B cell (primary cell): Measurements from ENCODE around the gene EFCAB12. TPM values are rescaled to one million over a fixed set of nuclear protein-coding genes. Genes with fewer than 3 reads are reported as not detected.
"Not testable (repeated sequence)": the region's sequence is repeated elsewhere in the genome, so short reads cannot be mapped to it uniquely, and the experiment has no call there.

Experiments used
- ATAC-seq: fragments of 200-7000 bp; cut with Tn5 transposase; one replicate; pipeline ENCODE4 v1.10.0; 2021; ENCODE audit warnings: low read depth, mild to moderate bottlenecking, moderate number of reproducible peaks, moderate library complexity
- CTCF ChIA-PET: fragments of 350-600 bp; sonication (Branson Sonifier 250); formaldehyde crosslinking; loops from one replicate; lab custom pipeline; 2021; ENCODE audit warnings: antibody characterized with exemption, inconsistent platforms; lab: Charles Lee
- POLR2A ChIA-PET: fragments of 350-600 bp; sonication (Branson Sonifier 250); formaldehyde crosslinking; loops from one replicate; lab custom pipeline; 2021; ENCODE audit warnings: antibody characterized with exemption; lab: Charles Lee
- DNase-seq: peaks from one replicate; pipeline ENCODE4 v3.0.0; 2013
- H2AFZ ChIP-seq: 2 replicates; pipeline ENCODE4 v1.6.1; 2012; ENCODE audit warnings: mild to moderate bottlenecking, low read depth, low read length; ENCODE audit not compliant: insufficient read depth, poor library complexity, severe bottlenecking
- H3K27ac ChIP-seq, 2 donors: 1 replicate in 1 of 2; 2 replicates in 1 of 2; pipeline ENCODE4 v1.5.1; 2012 to 2013; ENCODE audit warnings: low read length in 2 of 2, mild to moderate bottlenecking in 2 of 2, moderate library complexity in 1 of 2
- H3K27me3 ChIP-seq, 4 experiments: fragments of 200-600 bp in 1 of 4; sonication (generic) in 1 of 4; replicated peaks in 1 of 4; 1 replicate in 2 of 4; 2 replicates in 2 of 4; pipeline versions ENCODE4 v1.6.1 to v1.7.0; 2013 to 2016; ENCODE audit warnings: low read length in 3 of 4, mild to moderate bottlenecking in 2 of 4, mixed read lengths in 1 of 4, moderate library complexity in 1 of 4; ENCODE audit not compliant: insufficient read depth in 4 of 4, control insufficient read depth in 3 of 4; ENCODE audit errors: control extremely low read depth in 1 of 4
- H3K36me3 ChIP-seq, 2 experiments: replicated peaks in 1 of 2; 1 replicate in 1 of 2; 2 replicates in 1 of 2; pipeline versions ENCODE4 v1.6.1 to v1.7.1; 2013; ENCODE audit warnings: low read length in 1 of 2; ENCODE audit not compliant: insufficient read depth in 2 of 2, control insufficient read depth in 1 of 2; ENCODE audit errors: control extremely low read depth in 1 of 2, extremely low read depth in 1 of 2
- H3K4me1 ChIP-seq, 2 donors: fragments of 200-600 bp in 1 of 2; sonication (generic) in 1 of 2; 1 replicate in 1 of 2; 2 replicates in 1 of 2; pipeline versions ENCODE4 v1.5.1 to v1.6.1; 2013 to 2017; ENCODE audit warnings: low read length in 2 of 2; ENCODE audit not compliant: control insufficient read depth in 2 of 2, insufficient read depth in 2 of 2
- H3K4me2 ChIP-seq: replicated peaks from 2 replicates; pipeline ENCODE3; 2012; ENCODE audit warnings: mild to moderate bottlenecking, low read depth, low read length; ENCODE audit not compliant: poor library complexity, severe bottlenecking
- H3K4me3 ChIP-seq, 5 experiments: fragments of 200-600 bp in 1 of 5; sonication (generic) in 1 of 5; 1 replicate in 3 of 5; 2 replicates in 2 of 5; pipeline versions ENCODE4 v1.5.1 to v1.7.0; 2011 to 2016; ENCODE audit warnings: low read length in 4 of 5, mild to moderate bottlenecking in 4 of 5, low read depth in 2 of 5, control low read depth in 1 of 5, moderate library complexity in 1 of 5; ENCODE audit not compliant: insufficient read depth in 1 of 5; ENCODE audit errors: control extremely low read depth in 1 of 5, extremely low read depth in 1 of 5
- H3K79me2 ChIP-seq: fragments of 200-600 bp; sonication (generic); one replicate; pipeline ENCODE4 v1.6.0; 2016; ENCODE audit warnings: low read length; ENCODE audit not compliant: control insufficient read depth, insufficient read depth
- H3K9ac ChIP-seq: fragments of 200-600 bp; sonication (generic); 2 replicates; pipeline ENCODE4 v1.6.1; 2017; ENCODE audit warnings: mild to moderate bottlenecking, low read length, moderate library complexity
- H3K9me3 ChIP-seq, 3 donors: one replicate each; pipeline versions ENCODE4 v1.6.1 to v1.7.1; 2013; ENCODE audit warnings: low read length in 2 of 3; ENCODE audit not compliant: control insufficient read depth in 2 of 3, insufficient read depth in 1 of 3; ENCODE audit errors: control extremely low read depth in 1 of 3
- H4K20me1 ChIP-seq: 2 replicates; pipeline ENCODE4 v1.6.0; 2012; ENCODE audit warnings: mild to moderate bottlenecking, low read length; ENCODE audit not compliant: insufficient read depth, control insufficient read depth, poor library complexity, severe bottlenecking
- H3K27ac Mint-ChIP-seq: one replicate; pipeline ENCODE4 v1.8.0; 2021; ENCODE audit warnings: mixed read lengths
- H3K27me3 Mint-ChIP-seq: one replicate; pipeline ENCODE4 v1.8.0; 2021; ENCODE audit warnings: mixed read lengths
- H3K4me1 Mint-ChIP-seq: one replicate; pipeline ENCODE4 v1.8.0; 2021; ENCODE audit warnings: mixed read lengths
- H3K4me3 Mint-ChIP-seq: one replicate; pipeline ENCODE4 v1.8.0; 2021; ENCODE audit warnings: mixed read lengths
- H3K9me3 Mint-ChIP-seq: one replicate; pipeline ENCODE4 v1.8.0; 2022; ENCODE audit warnings: mixed read lengths; ENCODE audit not compliant: insufficient read depth
- CTCF ChIP-seq: fragments of 200-600 bp; IDR thresholded peaks from one replicate; pipeline ENCODE4 v1.8.0; 2022; ENCODE audit warnings: antibody characterized with exemption, mild to moderate bottlenecking
- EZH2 ChIP-seq: IDR thresholded peaks from 2 replicates; pipeline ENCODE4 v1.6.1; 2012; ENCODE audit warnings: borderline replicate concordance, low read depth, mild to moderate bottlenecking, moderate library complexity, low read length; ENCODE audit not compliant: insufficient read depth, poor library complexity, severe bottlenecking
- WGBS: methylation state at CpG from one replicate; pipeline ENCODE4 v1.1.5; 2013; ENCODE audit warnings: missing lambda C conversion rate; ENCODE audit not compliant: insufficient coverage; 5-methylcytosine and 5-hydroxymethylcytosine counted together
- intact Hi-C: fragments of 100-400 bp; cut with micrococcal nuclease; formaldehyde crosslinking; loops from one replicate; pipeline ENCODE4 v1.10.0; 2022
- polyA plus RNA-seq: library from polyadenylated mRNA; depleted of rRNA; stranded (reverse); fragments of >200 nt; gene quantifications from 2 replicates; pipeline ENCODE4 v1.2.3, GENCODE V29; 2012
- total RNA-seq, 2 donors: library from RNA; stranded (reverse); fragments of 120-200 nt in 1 of 2; gene quantifications; 1 replicate in 1 of 2; 2 replicates in 1 of 2; pipeline versions ENCODE4 v1.2.3 to v1.2.4, GENCODE V29; 2013 to 2022

The EFCAB12 gene
- total and polyA plus RNA-seq, 2 donors (not counting 1 experiment from before 2014, with no cell fraction given): 3.5 to 6.5 TPM

- Mint-ChIP-seq H3K27me3 (no peaks in the 10 kb centered on the region), H3K9me3 (no peaks in the 10 kb centered on the region), H3K4me3 (no peak overlapping the region), H3K4me1 (peaks cover 18% of the 10 kb centered on the region), H3K27ac (no peak overlapping the region)
- Histone ChIP-seq H3K79me2 (peaks cover 31% of the 10 kb centered on the region), H3K9ac (no peak overlapping the region), H3K27me3 (no peaks in the 10 kb centered on the region), H3K36me3 (peaks cover 2 to 47% of the 10 kb centered on the region in 2 experiments), H3K4me2 (no peak overlapping the region), H3K4me1 (peaks cover 9 to 10% of the 10 kb centered on the region in 2 donors), H3K27ac (no peak overlapping the region), H2AFZ (no peak overlapping the region), H4K20me1 (peaks cover 45% of the 10 kb centered on the region), H3K9me3 (no peaks in the 10 kb centered on the region), H3K4me3 (no peak overlapping the region)
- 85% methylated on average over 6 of the region's 6 CpGs for WGBS
- POLR2A ChIA-PET: no interaction called here
- intact Hi-C loops: loop anchor here (10.0 kb wide), 1 partner anchor 118 kb away; the partner anchor contains the start of gene HMCES
- no peak for ATAC-seq
- DNase-seq: no peak
- CTCF ChIA-PET: no interaction called here
- no peak for TF ChIP-seq CTCF
- no peak for TF ChIP-seq EZH2
Measured at GRCh38 chr3:129393271-129393670, 35.2 kb downstream of the EFCAB12 start.

GRCh38 chr3:129392106-129392887 is 36.1 kb downstream of the EFCAB12 start:
- POLR2A ChIA-PET, H2AFZ ChIP-seq, H3K4me1 Mint-ChIP-seq, H3K4me1 ChIP-seq, H3K27ac Mint-ChIP-seq, H3K9me3 Mint-ChIP-seq, DNase-seq, H3K27ac ChIP-seq, ATAC-seq, H3K9me3 ChIP-seq, H3K9ac ChIP-seq, H3K27me3 ChIP-seq, H3K27me3 Mint-ChIP-seq, H3K4me3 ChIP-seq, H3K4me2 ChIP-seq, H3K4me3 Mint-ChIP-seq: not testable (repeated sequence)
- Histone ChIP-seq H3K36me3 (peaks cover 2 to 50% of the 10 kb centered on the region in 2 experiments), H4K20me1 (peaks cover 36% of the 10 kb centered on the region), H3K79me2 (peaks cover 22% of the 10 kb centered on the region)
- intact Hi-C loops: loop anchor here (10.0 kb wide), 1 partner anchor 117 kb away; the partner anchor contains the start of gene HMCES
- CTCF ChIA-PET: interaction anchor here (1.2 kb wide), 1 partner anchor 8 kb away, joined by 4 read pairs; no protein-coding TSS in a partner anchor
- WGBS: 100% methylated on average over 1 of the region's 8 CpGs

- H2AFZ ChIP-seq, H3K27me3 ChIP-seq, H3K27ac Mint-ChIP-seq, DNase-seq, POLR2A ChIA-PET, H3K27me3 Mint-ChIP-seq, ATAC-seq, H3K4me1 Mint-ChIP-seq, H3K4me3 Mint-ChIP-seq, H3K9me3 Mint-ChIP-seq, H3K4me2 ChIP-seq, H3K4me3 ChIP-seq, H3K9ac ChIP-seq, H3K9me3 ChIP-seq, H3K27ac ChIP-seq, H3K4me1 ChIP-seq: not testable (repeated sequence)
- intact Hi-C loops: loop anchor here (10.0 kb wide), 1 partner anchor 117 kb away; the partner anchor contains the start of gene HMCES
- no CpG with 5 or more reads among the region's 4 CpGs for WGBS
- CTCF ChIA-PET: interaction anchor here (1.2 kb wide), 1 partner anchor 8 kb away, joined by 4 read pairs; no protein-coding TSS in a partner anchor
- peaks cover 15% of the 10 kb centered on the region for H3K79me2 ChIP-seq
- H3K36me3 ChIP-seq: peaks cover 0 to 55% of the 10 kb centered on the region in 2 experiments
- peaks cover 29% of the 10 kb centered on the region for H4K20me1 ChIP-seq
Measured at GRCh38 chr3:129391583-129391982, 36.9 kb downstream of the EFCAB12 start.
